HepG2 (cell line): ENCODE data around the gene LRBA.

ENCODE experiments used
- DPF2 ChIP-seq: sonication (generic); formaldehyde crosslinking; IDR thresholded peaks from 2 replicates; pipeline ENCODE4 v1.4.0; 2020; ENCODE audit warnings: mild to moderate bottlenecking, low read depth, missing genetic modification reagents, borderline replicate concordance
- ONECUT2 ChIP-seq: sonication (generic); formaldehyde crosslinking; IDR thresholded peaks from 2 replicates; pipeline ENCODE4 v1.4.0; 2020; ENCODE audit warnings: missing genetic modification reagents
- POLR2A ChIP-seq, 2 experiments: IDR thresholded peaks; 2 replicates each; pipeline ENCODE4 v1.6.1; 2011; ENCODE audit warnings: low read depth in 2 of 2, low read length in 2 of 2, mild to moderate bottlenecking in 1 of 2, moderate library complexity in 1 of 2; ENCODE audit not compliant: insufficient read depth in 1 of 2
- REST ChIP-seq, 2 experiments: IDR thresholded peaks; 2 replicates each; pipeline ENCODE4 v1.6.1; 2011 to 2012; ENCODE audit warnings: low read length in 2 of 2, borderline replicate concordance in 1 of 2, low read depth in 1 of 2, mild to moderate bottlenecking in 1 of 2, moderate library complexity in 1 of 2
- TAF1 ChIP-seq: sonication (generic); formaldehyde crosslinking; IDR thresholded peaks from 2 replicates; pipeline ENCODE4 v1.4.0; 2020; ENCODE audit warnings: missing genetic modification reagents
- ZMYM4 ChIP-seq: sonication (generic); formaldehyde crosslinking; IDR thresholded peaks from 2 replicates; pipeline ENCODE4 v1.8.1; 2023; ENCODE audit warnings: mild to moderate bottlenecking, missing genetic modification reagents
- ZNF460 ChIP-seq: sonication (generic); formaldehyde crosslinking; IDR thresholded peaks from 2 replicates; pipeline ENCODE4 v1.5.1; 2020; ENCODE audit warnings: missing genetic modification reagents, mild to moderate bottlenecking, borderline replicate concordance
- ZNF547 ChIP-seq: sonication (generic); formaldehyde crosslinking; IDR thresholded peaks from 2 replicates; pipeline ENCODE4 v1.5.1; 2020; ENCODE audit warnings: mild to moderate bottlenecking, missing genetic modification reagents
- ZZZ3 ChIP-seq: sonication (generic); formaldehyde crosslinking; IDR thresholded peaks from 2 replicates; pipeline ENCODE4 v1.4.0; 2020; ENCODE audit warnings: missing genetic modification reagents, mild to moderate bottlenecking, borderline replicate concordance

- TF ChIP-seq REST (IDR thresholded peaks at IDR 0.05; ENCODE audit: borderline replicate concordance in 1 of 2, low read depth in 1 of 2, low read length in 2 of 2) (no peak), DPF2 (CRISPR knock-in tag) (no peak), ZMYM4 (CRISPR knock-in tag) (no peak), ONECUT2 (CRISPR knock-in tag) (no peak), ZNF460 (CRISPR knock-in tag) (no peak), TAF1 (CRISPR knock-in tag) (no peak), ZNF547 (no peak), POLR2A (IDR thresholded peaks at IDR 0.05; ENCODE audit: insufficient read depth in 1 of 2, low read depth in 2 of 2, low read length in 2 of 2) (no peak), ZZZ3 (CRISPR knock-in tag) (no peak)
These were observed 2.3 kb downstream of the LRBA start for GRCh38 chr4:151012820-151013219.
